GM21737 (cell line): ENCODE measurements around the gene KLHL24.
A peak's percentile ranks its signal among the peaks of the same experiment; 100 is the strongest.
"Not testable (repeated sequence)": the region's sequence is repeated elsewhere in the genome, so short reads cannot be mapped to it uniquely, and the experiment has no call there.

ENCODE experiments used
- ATAC-seq: cut with Tn5 transposase; IDR thresholded peaks from one replicate; pipeline ENCODE4 v1.9.1; 2021; ENCODE audit warnings: mild to moderate bottlenecking, moderate library complexity; ENCODE audit not compliant: unreplicated experiment

Gene KLHL24

GRCh38 chr3:183634707-183635106 lies 716 bp upstream of the KLHL24 start:
- no peak for ATAC-seq

- ATAC-seq: no peak
Observed at GRCh38 chr3:183635107-183635430, 354 bp upstream of the KLHL24 start.

- peak; percentile 84 for ATAC-seq
Observed at GRCh38 chr3:183636221-183637105, 1.0 kb downstream of the KLHL24 start.

- no peak for ATAC-seq
Observed at GRCh38 chr3:183637106-183637486, 1.7 kb downstream of the KLHL24 start.

- ATAC-seq: not testable (repeated sequence)
Observed at GRCh38 chr3:183637633-183638032, 2.2 kb downstream of the KLHL24 start.

GRCh38 chr3:183638101-183638852 lies 2.9 kb downstream of the KLHL24 start:
- no peak for ATAC-seq

GRCh38 chr3:183640635-183641034 lies 5.2 kb downstream of the KLHL24 start:
- ATAC-seq: not testable (repeated sequence)

- no peak for ATAC-seq
Observed at GRCh38 chr3:183641882-183642281, 6.5 kb downstream of the KLHL24 start.

- no peak for ATAC-seq
Observed at GRCh38 chr3:183644244-183644643, 8.8 kb downstream of the KLHL24 start.

- no peak for ATAC-seq
Observed at GRCh38 chr3:183645254-183645653, 9.8 kb downstream of the KLHL24 start.

GRCh38 chr3:183650554-183650953 lies 15.1 kb downstream of the KLHL24 start:
- ATAC-seq: no peak

- ATAC-seq: no peak
Observed at GRCh38 chr3:183653209-183654064, 18.0 kb downstream of the KLHL24 start.

GRCh38 chr3:183654727-183655126 lies 19.3 kb downstream of the KLHL24 start:
- ATAC-seq: no peak

- no peak for ATAC-seq
Observed at GRCh38 chr3:183662099-183662498, 26.7 kb downstream of the KLHL24 start.

- no peak for ATAC-seq
Observed at GRCh38 chr3:183664913-183665381, 29.5 kb downstream of the KLHL24 start.

GRCh38 chr3:183680061-183680460 lies 44.6 kb downstream of the KLHL24 start:
- no peak for ATAC-seq

- no peak for ATAC-seq
Observed at GRCh38 chr3:183687705-183688104, 52.3 kb downstream of the KLHL24 start.

- no peak for ATAC-seq
Observed at GRCh38 chr3:183688874-183689273, 53.5 kb downstream of the KLHL24 start.

GRCh38 chr3:183689621-183690020 lies 54.2 kb downstream of the KLHL24 start:
- ATAC-seq: not testable (repeated sequence)

- no peak for ATAC-seq
Observed at GRCh38 chr3:183690402-183690995, 55.1 kb downstream of the KLHL24 start.

GRCh38 chr3:183692436-183692835 lies 57.0 kb downstream of the KLHL24 start:
- ATAC-seq: no peak
